Stimulated activated CD4-positive, alpha-beta T cell treated with anti-CD3 and anti-CD28 coated beads, Interleukin-4, amount 100 ng/mL, for 4 hours (primary cell): ENCODE results near the gene CYP26B1.
"Not testable (repeated sequence)": the region's sequence is repeated elsewhere in the genome, so short reads cannot be mapped to it uniquely, and the experiment has no call there.

Experiments
- DNase-seq, 2 experiments: peaks; one replicate each; pipeline ENCODE4 v3.0.0-alpha.2; 2020

CYP26B1 gene

DNA sequence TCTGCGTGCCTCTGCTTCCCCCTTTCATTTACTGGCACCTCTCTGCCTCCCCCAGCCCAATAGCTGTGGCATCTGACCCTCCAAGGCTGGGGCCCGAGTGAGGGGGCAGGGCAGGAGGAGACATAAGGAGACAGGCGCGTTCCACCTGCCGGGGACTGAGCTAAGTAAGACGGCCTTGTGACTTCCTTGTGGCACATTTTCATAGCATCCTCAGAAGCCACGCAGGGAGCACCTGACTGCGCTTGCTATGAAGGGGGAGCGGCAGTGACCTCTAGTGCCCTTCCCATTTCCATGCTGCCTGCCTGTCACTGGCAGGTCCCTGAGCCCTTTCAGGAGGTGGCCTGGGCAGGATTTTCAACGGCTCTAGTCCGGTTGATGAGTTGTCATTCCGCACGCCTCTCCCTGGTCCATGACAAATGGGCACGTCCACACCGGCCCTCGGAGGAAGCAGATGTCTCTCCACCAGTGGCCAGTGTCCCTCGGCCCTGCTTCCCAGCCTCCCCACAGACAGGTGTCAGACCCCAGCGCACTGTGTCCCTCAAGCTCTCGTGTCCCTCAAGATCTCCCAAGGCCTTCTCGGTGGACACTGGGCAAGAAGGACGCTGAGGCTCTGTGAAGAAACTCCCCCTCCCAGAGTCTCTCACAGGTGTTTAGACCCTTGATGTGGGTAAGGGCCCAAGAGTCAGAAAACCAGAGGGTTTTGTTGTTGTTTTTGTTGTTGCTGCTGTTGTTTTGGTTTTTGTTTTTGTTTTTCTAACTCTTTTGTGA is 42.7 kb downstream of the CYP26B1 start:
- no peak for DNase-seq

DNA sequence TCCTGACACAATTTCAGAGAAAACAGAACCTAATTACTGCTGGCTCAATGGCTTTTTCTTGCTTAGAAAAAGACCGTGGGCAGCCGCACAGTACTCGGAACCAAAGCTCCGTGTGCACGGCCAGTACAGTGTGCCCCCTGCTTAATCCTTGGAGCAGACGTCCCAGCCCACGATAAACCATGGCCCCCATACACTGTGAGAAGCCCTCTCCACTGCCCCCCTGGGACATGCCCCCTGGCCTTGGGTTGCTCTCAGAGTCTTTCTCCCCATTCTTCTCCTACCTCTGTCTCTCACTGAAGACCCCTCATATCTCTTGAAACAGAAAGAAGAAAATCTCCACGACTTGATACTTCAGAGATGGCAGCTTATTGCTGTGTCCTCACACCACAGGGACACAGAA is 44.0 kb downstream of the CYP26B1 start:
- DNase-seq, result no peak

DNA sequence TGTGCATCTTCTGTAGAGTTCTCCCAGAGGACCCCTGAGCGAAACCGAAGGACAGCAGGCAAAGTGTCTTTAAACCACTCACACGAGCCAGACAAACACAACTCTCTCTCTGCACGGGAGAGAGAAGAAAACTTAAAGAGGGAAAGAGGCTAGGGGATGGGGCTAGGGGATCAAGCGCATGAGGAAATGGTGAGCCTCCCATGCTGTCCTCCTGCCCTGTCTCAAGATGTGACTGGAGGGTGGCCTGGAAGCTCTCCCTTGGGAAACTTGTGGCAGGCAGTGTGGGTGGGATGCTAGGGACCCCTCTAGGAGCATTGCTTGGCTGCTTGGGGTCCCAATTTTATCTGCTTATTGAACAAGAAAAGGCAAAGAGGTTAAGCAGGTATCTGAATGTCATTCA is 44.5 kb downstream of the CYP26B1 start:
- DNase-seq, result no peak

DNA sequence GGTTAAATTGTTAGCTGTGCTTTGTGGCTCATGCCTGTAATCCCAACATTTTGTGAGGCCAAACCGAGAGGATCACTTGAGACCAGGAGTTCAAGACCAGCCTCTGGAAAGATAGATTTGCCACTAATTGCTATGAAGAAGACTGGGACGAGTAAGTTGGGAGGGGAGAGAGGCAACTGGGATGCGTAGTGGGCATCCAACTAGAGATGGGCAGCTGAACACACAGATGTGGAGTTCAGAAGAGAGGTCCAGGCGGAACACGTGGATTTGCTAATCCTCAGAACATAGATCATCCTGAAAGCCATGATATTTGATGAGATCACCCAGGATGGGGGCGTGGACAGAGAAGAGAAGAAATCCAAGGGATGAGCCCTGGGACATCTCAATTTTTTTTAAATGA is 48.7 kb downstream of the CYP26B1 start:
- DNase-seq, result no peak

DNA sequence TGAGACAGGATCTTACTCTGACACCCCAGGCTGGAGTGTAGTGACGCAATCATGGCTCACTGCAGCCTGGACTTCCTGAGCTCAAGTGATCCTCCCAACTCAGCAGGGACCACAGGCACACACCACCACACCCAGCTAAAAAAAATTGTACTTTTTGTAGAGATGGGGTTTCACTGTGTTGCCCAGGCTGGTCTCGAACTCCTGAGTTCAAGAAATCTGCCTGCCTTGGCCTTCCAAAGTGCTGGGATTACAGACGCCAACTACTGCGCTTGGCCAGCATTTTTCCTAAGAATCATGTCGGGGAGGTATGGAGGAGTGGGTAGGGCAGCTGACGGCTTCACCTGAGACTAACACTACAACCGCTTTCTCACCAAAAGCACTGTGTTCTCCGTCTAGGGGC is 50.4 kb downstream of the CYP26B1 start:
- no peak for DNase-seq

DNA sequence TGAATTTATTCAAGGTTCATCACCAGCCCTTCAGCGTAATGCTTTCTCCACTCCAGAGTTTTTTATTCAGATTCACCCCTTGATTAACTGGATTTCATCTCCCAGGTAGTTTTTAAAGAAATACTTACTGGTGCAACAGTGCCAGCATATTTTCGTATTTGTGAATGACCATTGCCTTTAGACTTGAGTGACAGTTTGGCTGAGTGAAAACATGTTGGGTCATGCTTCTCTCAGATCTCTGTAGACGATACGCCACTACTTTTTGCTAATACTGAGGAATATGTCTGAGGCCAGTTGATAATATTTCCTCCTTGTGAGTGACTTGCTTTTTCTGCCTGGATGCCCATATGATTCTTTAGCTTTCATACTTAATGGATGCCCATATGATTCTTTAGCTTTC is 51.5 kb downstream of the CYP26B1 start:
- no peak for DNase-seq

DNA sequence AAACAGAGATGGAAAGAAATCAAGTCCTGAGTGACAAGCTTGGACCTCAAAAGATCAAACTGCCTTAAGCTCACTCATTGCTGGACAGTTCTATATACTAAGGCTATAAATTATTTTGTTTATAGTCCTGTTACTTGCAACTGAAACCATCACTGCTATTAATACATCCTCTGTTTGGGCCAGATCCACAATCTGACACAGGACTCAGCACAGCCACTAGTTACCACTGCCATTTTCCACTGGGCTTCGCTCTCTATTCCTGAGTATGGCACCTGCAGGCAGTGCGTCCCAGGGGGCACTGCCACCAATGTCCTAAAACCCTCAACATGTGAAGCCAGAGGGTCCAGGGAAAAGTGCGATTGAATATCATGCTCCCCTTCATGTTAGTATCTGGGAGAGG is 52.3 kb downstream of the CYP26B1 start:
- DNase-seq, result no peak

DNA sequence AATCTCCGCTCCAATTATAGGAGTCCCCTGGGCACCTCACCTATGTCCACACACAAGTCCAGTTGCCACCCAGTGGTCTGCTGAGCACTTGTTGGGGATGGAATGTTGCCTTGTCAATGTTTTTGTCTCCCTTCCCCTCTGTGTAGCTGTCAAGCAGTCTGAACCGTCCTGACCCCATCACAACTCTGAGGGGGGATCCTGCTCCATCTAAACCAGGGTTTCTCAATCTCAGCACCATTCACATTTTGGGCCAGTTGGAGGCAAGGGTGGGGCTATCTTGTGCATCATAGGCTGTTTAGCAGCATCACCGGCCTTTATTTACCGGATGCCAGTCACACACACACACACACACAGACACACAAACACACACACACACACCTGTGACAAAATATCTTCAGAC is 53.0 kb downstream of the CYP26B1 start:
- no peak for DNase-seq

DNA sequence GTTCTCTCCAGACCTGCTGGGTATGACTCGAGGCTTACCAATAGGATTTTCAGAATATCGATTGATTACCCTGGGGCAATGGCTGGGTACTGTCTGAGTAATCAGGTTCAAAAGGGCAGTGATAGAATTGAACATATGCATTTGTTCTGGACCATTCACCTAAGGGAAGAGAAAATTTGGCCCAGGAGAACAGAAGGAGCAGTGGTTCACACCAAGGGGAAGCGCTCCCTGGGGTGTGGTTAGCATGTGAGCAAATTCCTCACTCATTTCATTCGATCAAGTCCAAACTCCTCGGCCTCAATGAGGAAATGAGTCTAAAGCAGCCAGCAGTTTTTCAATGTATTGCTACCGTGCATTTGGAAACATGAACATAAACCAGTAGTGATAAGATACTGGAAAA is 55.6 kb downstream of the CYP26B1 start:
- no peak for DNase-seq

DNA sequence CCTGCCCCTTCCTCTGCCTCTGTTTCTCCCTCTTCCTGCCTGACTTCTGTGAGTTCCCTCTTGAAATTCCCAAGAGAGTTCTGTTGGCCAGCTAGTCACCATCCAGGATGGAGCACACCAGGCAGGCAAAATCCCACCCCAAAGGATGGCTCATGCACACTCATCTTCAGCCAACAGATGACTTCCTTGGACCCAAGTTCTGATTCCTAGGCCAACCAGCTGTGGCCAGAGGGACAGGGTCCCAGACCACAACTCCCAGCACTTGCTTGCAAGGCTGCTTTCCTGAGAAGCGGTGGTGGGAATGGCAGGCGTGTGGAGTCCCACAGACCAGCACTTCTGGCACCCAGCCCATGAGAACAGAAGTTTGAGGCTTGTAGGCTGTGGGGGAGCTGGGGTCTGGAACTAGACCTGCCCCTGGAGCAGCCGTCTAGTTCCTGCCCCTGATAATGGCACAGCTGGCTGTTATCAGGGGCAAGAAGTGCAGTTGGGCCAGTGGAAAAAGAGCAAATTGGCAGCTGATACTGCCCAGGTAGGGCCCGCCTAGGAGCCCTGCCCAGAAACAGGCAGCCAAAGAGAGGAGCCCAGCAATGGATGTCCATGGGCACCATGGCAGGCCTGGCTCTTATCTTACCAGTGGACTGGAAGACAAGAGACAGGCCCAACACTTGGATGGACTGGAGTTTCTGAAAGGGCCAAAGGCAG is 56.7 kb downstream of the CYP26B1 start:
- no peak for DNase-seq

DNA sequence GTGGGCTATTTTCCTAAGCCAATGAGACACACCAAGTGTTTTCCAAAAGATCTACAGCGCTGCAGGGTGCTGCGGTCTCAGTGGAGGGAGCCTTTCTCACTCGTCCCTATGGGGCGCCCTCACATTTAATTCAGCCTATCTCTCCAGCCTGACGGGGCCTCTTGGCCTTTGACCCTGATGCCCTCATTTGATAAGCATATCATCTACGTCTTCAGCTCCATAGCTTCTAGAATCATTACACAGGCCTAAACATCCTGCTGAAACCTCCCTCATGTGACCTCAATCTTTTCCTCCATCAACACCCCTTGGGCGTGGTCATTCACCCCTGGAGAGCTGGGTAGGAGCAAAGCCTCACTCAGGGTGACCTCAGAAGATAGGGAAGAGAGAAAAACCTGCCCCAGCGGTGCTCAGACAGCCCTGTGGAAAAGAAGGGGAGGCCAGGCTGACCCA is 57.4 kb downstream of the CYP26B1 start:
- DNase-seq, result no peak

DNA sequence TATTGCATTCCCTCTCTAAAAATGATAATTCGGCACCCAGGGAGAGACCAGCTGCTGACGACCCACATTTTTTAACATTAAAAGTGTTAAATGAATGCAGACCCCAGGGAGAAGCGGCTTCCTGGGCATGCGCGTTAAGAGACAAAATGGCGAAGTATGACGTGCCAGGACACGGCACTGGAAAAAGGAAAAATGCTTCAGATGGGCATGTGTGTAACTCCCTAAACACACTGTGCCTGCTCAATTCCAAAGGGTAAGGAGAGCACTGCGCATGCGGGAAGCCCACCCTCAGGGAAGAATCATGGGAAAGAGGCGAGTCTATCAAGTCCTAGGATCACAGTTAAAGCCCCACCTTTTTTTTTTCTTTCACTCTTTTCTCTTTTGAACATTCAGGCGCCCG is 58.1 kb downstream of the CYP26B1 start:
- DNase-seq, result no peak

DNA sequence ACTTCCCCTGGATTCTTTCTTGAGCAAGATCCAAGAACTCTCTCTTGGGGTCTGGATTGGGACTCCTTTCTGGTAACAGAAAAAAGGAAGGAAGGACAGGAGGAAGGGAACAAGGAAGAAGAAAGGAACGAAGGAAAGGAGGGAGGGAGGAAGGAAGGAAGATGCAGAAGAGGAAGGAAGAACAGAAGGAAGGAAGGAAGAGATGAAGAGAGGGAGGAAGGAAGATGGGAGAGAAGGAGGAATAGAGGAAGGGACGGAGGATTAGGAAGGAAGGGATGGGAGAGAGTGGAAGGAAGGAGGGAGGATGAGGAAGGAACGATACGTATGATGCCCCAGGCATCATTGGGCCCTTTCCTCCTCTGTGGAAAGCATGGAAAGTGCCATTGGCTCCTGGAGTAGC is 58.6 kb downstream of the CYP26B1 start:
- DNase-seq, result no peak

DNA sequence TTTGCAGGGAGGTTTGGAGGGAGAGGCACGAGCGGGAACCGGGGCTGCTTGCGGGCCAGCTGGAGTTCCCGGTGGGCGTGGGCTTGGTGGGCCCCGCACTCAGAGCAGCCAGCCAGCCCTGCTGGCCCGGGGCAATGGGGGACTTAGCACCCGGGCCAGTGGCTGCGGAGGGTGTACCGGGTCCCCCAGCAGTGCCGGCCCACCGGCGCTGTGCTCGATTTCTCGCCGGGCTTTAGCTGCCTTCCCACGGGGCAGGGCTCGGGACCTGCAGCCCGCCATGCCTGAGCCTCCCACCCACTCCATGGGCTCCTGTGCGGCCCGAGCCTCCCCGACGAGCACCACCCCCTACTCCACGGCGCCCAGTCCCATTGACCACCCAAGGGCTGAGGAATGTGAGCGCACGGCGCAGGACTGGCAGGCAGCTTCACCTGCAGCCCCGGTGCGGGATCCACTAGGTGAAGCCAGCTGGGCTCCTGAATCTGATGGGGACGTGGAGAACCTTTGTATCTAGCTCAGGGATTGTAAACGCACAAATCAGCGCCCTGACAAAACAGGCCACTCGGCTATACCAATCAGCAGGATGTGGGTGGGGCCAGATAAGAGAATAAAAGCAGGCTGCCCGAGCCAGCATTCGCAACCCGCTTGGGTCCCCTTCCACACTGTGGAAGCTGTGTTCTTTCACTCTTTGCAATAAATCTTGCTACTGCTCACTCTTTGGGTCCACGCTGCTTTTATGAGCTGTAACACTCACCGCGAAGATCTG is 60.6 kb downstream of the CYP26B1 start:
- not testable (repeated sequence) for DNase-seq

DNA sequence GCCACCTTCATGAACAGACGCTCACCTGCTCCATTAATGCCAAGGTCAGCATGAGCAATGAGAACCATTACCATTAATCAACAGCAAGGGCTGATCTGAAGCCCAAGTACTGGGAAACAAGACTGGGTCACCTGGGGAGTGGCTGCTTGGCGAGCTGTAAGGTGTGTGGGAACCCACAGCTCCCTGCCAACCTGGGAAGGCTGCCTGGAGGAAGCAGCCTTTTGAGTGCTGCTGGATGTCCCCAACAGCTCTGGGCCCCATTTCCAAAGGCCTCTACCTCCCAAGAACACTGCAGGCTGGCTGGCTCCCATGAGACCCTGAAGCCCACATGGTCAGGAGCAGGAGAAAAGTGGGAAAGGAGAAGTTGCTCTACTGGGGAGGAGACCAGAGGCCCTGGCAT is 62.1 kb downstream of the CYP26B1 start:
- no peak for DNase-seq

DNA sequence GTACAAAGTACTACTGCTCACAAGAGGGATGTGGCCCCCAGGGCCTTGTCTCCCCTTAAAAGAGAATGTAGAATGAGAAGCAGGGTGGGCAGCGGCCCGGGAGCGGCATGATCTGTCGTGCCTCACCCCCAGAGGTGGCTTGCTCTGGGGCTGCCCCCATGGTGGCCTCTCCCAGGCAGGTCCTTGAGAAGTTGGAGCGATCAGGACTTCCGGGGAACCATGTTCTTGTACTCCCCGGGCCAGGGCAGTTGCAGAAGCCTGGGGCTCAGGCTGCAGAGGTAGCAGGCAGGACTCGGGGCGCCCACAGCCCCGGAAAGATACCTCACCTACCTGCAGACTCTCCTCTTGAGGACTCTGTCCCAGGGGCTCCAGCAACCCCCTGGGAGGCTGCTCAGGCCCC is 62.6 kb downstream of the CYP26B1 start:
- DNase-seq, result no peak

DNA sequence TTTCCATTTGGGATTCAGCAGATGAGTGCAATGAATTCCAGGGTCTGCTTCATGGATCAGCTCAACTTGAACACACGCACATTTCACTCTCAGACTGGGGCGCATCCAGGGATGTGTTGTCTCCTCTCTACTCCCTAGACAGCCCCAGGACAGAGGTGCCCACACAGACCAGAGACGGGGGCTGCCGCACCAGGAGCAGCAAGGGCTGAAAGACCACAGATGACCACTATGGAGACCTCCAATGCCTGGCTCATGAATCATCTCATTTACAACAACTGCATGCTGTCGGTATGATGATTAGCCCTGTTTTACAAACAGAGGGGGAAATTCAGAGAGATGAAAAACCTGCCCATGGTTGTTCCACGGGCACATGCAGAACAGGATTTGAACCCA is 63.1 kb downstream of the CYP26B1 start:
- DNase-seq, result no peak

DNA sequence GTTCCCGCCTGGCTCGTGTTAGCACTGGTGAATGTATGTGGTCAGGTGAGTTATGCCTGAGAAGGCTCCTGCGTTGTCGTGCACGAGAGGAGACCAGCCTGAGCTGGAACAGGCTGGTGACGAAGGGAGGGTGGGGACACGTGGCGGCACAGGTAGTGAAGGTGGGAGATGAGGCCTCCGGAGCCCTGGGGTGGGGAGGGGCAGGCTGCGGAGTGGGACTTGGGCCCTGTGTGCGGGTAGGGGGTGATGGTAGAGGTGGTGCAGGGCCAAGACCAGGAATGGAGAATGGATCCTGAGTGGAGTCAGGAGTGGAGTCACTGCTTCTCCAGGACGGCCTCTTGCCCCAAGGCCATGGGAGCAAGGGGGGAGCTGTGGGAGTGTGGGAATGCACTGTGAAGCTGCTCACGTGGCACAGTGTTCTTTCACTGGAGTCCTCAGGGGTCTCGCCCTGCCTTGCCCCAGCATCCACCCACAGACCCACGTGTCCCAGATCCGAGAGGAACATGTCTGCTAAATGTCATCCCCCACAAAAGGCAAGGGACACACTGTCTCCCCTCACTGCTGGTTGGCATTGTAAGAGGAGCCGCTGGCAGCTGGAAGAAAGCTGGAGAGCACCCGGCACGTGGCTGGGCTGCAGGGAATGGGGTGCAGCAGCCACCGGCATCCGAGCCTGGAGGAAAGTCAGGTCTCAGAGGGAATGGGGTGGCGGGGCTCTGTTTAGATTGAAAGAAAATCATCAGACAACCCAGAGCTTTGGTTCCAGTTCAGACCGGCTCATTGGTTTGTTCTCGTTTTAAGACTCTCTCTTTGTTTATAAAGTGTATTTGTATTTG is 63.7 kb downstream of the CYP26B1 start:
- DNase-seq, result no peak

DNA sequence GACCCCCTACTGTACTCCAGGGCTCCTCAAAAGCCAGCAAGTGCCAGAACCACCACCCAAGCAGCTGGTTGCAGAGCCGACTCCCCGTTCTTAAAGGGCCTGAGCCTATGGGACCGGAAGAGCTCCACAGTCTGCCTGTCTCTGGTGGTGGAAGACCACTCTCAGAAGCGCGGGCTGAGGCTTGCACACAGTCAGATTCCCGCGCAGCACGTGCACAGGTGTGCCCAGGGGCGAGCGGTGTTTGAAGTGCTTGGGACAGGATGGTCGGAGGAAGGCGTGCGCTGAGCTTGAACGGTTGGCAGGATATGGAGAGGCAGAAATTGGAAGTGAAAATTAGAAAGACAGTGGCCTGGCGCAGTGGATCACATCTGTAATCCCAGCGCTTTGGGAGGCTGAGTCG is 64.8 kb downstream of the CYP26B1 start:
- no peak for DNase-seq

DNA sequence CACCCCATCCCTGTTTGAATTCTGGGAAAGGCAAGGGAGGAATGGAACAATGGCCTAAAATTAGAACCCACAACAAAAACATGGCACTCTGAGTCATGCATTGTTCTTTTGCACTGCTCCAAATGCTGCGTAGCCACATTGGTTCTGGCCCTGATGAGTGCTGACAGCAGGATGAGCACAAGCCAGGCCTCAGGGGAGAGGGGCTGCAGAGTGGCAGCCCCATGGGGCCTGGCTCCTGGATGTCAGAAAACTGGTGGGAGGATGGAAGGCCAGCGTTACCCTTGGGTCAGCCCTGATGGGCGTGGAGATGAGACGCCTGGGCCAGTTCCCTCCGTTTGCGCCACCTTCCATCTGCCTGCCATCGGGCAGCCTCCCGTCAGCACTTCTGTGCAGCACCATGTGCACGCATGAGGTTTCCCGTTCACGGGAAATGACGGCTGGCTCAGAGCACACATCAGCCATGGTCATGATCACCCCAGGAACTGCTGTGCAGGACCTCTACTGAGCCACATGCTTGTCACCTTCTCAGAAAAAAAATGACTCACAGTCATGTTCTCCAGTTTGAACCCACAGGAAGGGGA is 65.6 kb downstream of the CYP26B1 start:
- no peak for DNase-seq

DNA sequence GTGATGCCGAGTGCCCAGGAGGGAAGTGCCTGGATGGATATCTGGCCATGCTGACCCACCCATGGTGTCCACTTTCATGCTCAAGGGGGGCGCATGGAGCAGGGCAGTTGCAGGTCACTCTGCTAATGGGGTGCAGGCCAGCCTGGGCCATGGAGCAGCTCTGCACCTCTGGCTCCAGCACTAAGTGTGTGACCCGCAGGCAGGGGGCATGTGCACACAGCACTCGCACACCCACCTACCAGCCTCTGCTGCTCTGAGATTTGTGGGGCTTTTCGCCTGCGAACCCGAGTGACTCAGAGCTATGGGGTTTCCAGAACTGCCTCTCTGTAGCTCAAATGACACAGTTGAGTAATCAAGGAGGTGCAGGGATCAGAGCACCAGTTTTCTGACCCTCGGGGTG is 66.2 kb downstream of the CYP26B1 start:
- no peak for DNase-seq

DNA sequence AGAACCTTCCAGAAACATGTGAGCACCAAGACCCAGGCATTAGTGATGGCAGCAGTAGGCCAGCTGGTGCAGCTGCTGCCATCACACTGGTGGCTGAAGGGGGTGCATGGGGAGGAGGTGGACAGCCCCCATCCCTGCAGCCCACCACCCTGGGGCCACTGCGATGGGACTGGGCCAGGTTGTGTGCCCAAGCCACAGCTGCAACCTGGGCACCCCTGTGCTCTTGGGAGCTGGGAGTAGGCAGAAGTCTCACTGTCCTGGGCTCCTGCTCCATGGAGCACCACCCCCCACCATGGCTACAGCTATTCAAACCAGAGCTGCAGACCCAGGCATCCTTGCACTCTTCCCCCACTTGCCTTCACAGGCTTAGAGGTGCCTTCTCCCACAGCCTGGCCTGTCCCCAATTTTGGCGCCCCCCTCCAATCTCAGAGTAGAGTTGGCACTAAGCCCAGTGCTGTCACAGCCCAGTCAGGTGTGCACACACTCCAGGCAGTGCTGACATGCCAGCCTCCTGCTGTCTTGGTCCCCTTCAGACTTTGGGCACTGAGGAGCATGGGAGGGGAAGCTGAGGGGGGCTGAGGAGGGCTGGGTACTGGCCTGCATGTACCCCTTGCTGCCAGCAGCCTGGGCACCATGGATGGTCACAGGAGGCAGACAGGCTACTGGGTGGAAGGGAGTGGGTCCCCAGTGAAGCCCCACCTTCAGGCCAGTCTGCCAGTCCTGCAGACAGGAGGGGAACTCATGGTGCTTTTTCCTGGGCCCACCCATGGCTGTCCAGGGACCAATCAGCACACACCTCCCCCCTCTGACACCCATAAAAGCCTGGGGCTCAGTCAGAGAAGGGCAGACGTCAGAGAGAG is 67.1 kb downstream of the CYP26B1 start:
- DNase-seq, result no peak
